Common myeloid progenitor, CD34-positive (primary cell): ENCODE measurements around the gene UBE2QL1.

Source experiments
- CTCF ChIA-PET: fragments of 350-600 bp; sonication (Branson Sonifier 250); formaldehyde crosslinking; loops from one replicate; lab custom pipeline; 2021; ENCODE audit warnings: antibody characterized with exemption; lab: Charles Lee
- POLR2A ChIA-PET: fragments of 350-600 bp; sonication (Branson Sonifier 250); formaldehyde crosslinking; loops from one replicate; lab custom pipeline; 2021; ENCODE audit warnings: antibody characterized with exemption; lab: Charles Lee
- DNase-seq, 3 donors: peaks; one replicate each; pipeline versions ENCODE4 v3.0.0 to v3.0.0-alpha.2; 2013
- H3K27ac ChIP-seq, 2 experiments: 1 replicate in 1 of 2; 2 replicates in 1 of 2; pipeline ENCODE4 v1.7.0; 2013; ENCODE audit warnings: inconsistent platforms in 2 of 2, low read length in 2 of 2, mild to moderate bottlenecking in 2 of 2, low read depth in 1 of 2, moderate library complexity in 1 of 2; ENCODE audit not compliant: severe bottlenecking in 2 of 2, insufficient read depth in 1 of 2, poor library complexity in 1 of 2
- H3K27me3 ChIP-seq, 5 experiments: replicated peaks in 2 of 5; 1 replicate in 3 of 5; 2 replicates in 2 of 5; pipeline versions ENCODE4 v1.6.1 to v1.7.0; 2013; ENCODE audit warnings: low read length in 4 of 5, mild to moderate bottlenecking in 2 of 5, moderate library complexity in 2 of 5, inconsistent platforms in 1 of 5; ENCODE audit not compliant: insufficient read depth in 5 of 5, control insufficient read depth in 4 of 5
- H3K36me3 ChIP-seq, 4 experiments: 1 replicate in 2 of 4; 2 replicates in 2 of 4; pipeline versions ENCODE4 v1.6.1 to v1.7.0; 2013; ENCODE audit warnings: low read length in 3 of 4, control low read depth in 1 of 4, mild to moderate bottlenecking in 1 of 4; ENCODE audit not compliant: control insufficient read depth in 4 of 4, insufficient read depth in 4 of 4
- H3K4me1 ChIP-seq, 4 experiments: 1 replicate in 3 of 4; 2 replicates in 1 of 4; pipeline versions ENCODE4 v1.6.1 to v1.7.1; 2013; ENCODE audit warnings: low read length in 3 of 4, mild to moderate bottlenecking in 3 of 4, control low read depth in 1 of 4, inconsistent platforms in 1 of 4, moderate library complexity in 1 of 4; ENCODE audit not compliant: control insufficient read depth in 4 of 4, insufficient read depth in 4 of 4; ENCODE audit errors: control extremely low read depth in 1 of 4
- H3K4me3 ChIP-seq, 7 experiments: 1 replicate in 4 of 7; 2 replicates in 3 of 7; pipeline versions ENCODE4 v1.5.1 to v1.7.0; 2013; ENCODE audit warnings: mild to moderate bottlenecking in 7 of 7, low read length in 6 of 7, moderate library complexity in 6 of 7, inconsistent platforms in 2 of 7, low read depth in 2 of 7, control low read depth in 1 of 7; ENCODE audit not compliant: insufficient read depth in 4 of 7, control insufficient read depth in 1 of 7; ENCODE audit errors: extremely low read depth in 1 of 7
- H3K9me3 ChIP-seq, 5 experiments: 1 replicate in 4 of 5; 2 replicates in 1 of 5; pipeline versions ENCODE4 v1.6.1 to v1.7.1; 2013; ENCODE audit warnings: low read length in 4 of 5, mild to moderate bottlenecking in 2 of 5, inconsistent platforms in 1 of 5, low read depth in 1 of 5, moderate library complexity in 1 of 5; ENCODE audit not compliant: control insufficient read depth in 4 of 5, insufficient read depth in 2 of 5; ENCODE audit errors: control extremely low read depth in 1 of 5
- WGBS: methylation state at CpG from one replicate; pipeline ENCODE4 v1.1.5; 2013; ENCODE audit not compliant: insufficient coverage; 5-methylcytosine and 5-hydroxymethylcytosine counted together

UBE2QL1 gene

GRCh38 chr5:6495433-6496206 is 47.0 kb downstream of the UBE2QL1 start:
- Histone ChIP-seq H3K9me3 (no peaks in the 10 kb centered on the region), H3K4me3 (no peak overlapping the region), H3K4me1 (peaks cover 0 to 19% (median 0%) of the 10 kb centered on the region in 4 experiments), H3K27ac (no peak overlapping the region), H3K27me3 (no peaks in the 10 kb centered on the region), H3K36me3 (no peaks in the 10 kb centered on the region)
- CTCF ChIA-PET = interaction anchor here (1.4 kb wide), 1 partner anchor 38 kb away, joined by 3 read pairs; no protein-coding TSS in a partner anchor
- 94% methylated on average over 6 of the region's 8 CpGs for WGBS
- POLR2A ChIA-PET = no interaction called here
- no peak for DNase-seq

GRCh38 chr5:6496207-6496584 is 47.5 kb downstream of the UBE2QL1 start:
- peaks cover 0 to 19% (median 0%) of the 10 kb centered on the region in 4 experiments for H3K4me1 ChIP-seq
- H3K27ac ChIP-seq = no peak overlapping the region
- no peak for DNase-seq
- WGBS = 94% methylated on average over 5 of the region's 5 CpGs
- H3K4me3 ChIP-seq = no peak overlapping the region
- ChIA-PET CTCF (no interaction called here), POLR2A (no interaction called here)
- no peaks in the 10 kb centered on the region for H3K27me3 ChIP-seq
- no peaks in the 10 kb centered on the region for H3K9me3 ChIP-seq
- no peaks in the 10 kb centered on the region for H3K36me3 ChIP-seq

- Histone ChIP-seq H3K4me1 (peaks cover 0 to 19% (median 0%) of the 10 kb centered on the region in 4 experiments), H3K27ac (no peak overlapping the region), H3K9me3 (no peaks in the 10 kb centered on the region), H3K36me3 (no peaks in the 10 kb centered on the region), H3K27me3 (no peaks in the 10 kb centered on the region), H3K4me3 (no peak overlapping the region)
- POLR2A ChIA-PET = no interaction called here
- WGBS = 93% methylated on average over 4 of the region's 6 CpGs
- no peak for DNase-seq
- CTCF ChIA-PET = no interaction called here
Observed at GRCh38 chr5:6496636-6497035, 48.0 kb downstream of the UBE2QL1 start.

GRCh38 chr5:6497262-6497661 is 48.6 kb downstream of the UBE2QL1 start:
- ChIA-PET CTCF (no interaction called here), POLR2A (no interaction called here)
- no peaks in the 10 kb centered on the region for H3K36me3 ChIP-seq
- DNase-seq = no peak
- no peak overlapping the region for H3K27ac ChIP-seq
- H3K9me3 ChIP-seq = no peaks in the 10 kb centered on the region
- no CpG with 5 or more reads among the region's 1 CpG for WGBS
- no peak overlapping the region for H3K4me3 ChIP-seq
- H3K4me1 ChIP-seq = peaks cover 0 to 17% (median 0%) of the 10 kb centered on the region in 4 experiments
- no peaks in the 10 kb centered on the region for H3K27me3 ChIP-seq

- no peak for DNase-seq
- H3K9me3 ChIP-seq = peaks cover 0 to 7% (median 5%) of the 10 kb centered on the region in 5 experiments
- H3K36me3 ChIP-seq = no peaks in the 10 kb centered on the region
- H3K27ac ChIP-seq = no peak overlapping the region
- POLR2A ChIA-PET = interaction anchor here (0.5 kb wide), 1 partner anchor 111 kb away, joined by 3 read pairs; no protein-coding TSS in a partner anchor
- 100% methylated on average over 2 of the region's 4 CpGs for WGBS
- H3K27me3 ChIP-seq = no peaks in the 10 kb centered on the region
- no peak overlapping the region for H3K4me3 ChIP-seq
- peaks cover 0 to 7% (median 0%) of the 10 kb centered on the region in 4 experiments for H3K4me1 ChIP-seq
- CTCF ChIA-PET = no interaction called here
Observed at GRCh38 chr5:6498968-6499367, 50.3 kb downstream of the UBE2QL1 start.

GRCh38 chr5:6501701-6502100 is 53.0 kb downstream of the UBE2QL1 start:
- Histone ChIP-seq H3K4me3 (no peak overlapping the region), H3K4me1 (peaks cover 1 to 34% (median 22%) of the 10 kb centered on the region in 4 experiments), H3K27ac (no peak overlapping the region), H3K9me3 (peaks cover 0 to 7% (median 5%) of the 10 kb centered on the region in 5 experiments), H3K27me3 (no peaks in the 10 kb centered on the region), H3K36me3 (no peaks in the 10 kb centered on the region)
- DNase-seq = no peak
- CTCF ChIA-PET = no interaction called here
- POLR2A ChIA-PET = no interaction called here
- 100% methylated on average over 5 of the region's 7 CpGs for WGBS

GRCh38 chr5:6502421-6502820 is 53.8 kb downstream of the UBE2QL1 start:
- no peak for DNase-seq
- WGBS = 100% methylated on average over 2 of the region's 4 CpGs
- H3K27ac ChIP-seq = no peak overlapping the region
- H3K27me3 ChIP-seq = no peaks in the 10 kb centered on the region
- H3K36me3 ChIP-seq = no peaks in the 10 kb centered on the region
- POLR2A ChIA-PET = no interaction called here
- peaks cover 0 to 7% (median 5%) of the 10 kb centered on the region in 5 experiments for H3K9me3 ChIP-seq
- H3K4me3 ChIP-seq = no peak overlapping the region
- H3K4me1 ChIP-seq = peaks cover 1 to 36% (median 28%) of the 10 kb centered on the region in 4 experiments
- CTCF ChIA-PET = no interaction called here
